Measurements from ENCODE around the gene SLC46A3. TPM values are rescaled to one million over a fixed set of nuclear protein-coding genes. Genes with fewer than 3 reads are reported as not detected.

Gene SLC46A3
- total and polyA plus RNA-seq, 8 donors = 1.2 to 14.5 (median 1.7) TPM

DNA sequence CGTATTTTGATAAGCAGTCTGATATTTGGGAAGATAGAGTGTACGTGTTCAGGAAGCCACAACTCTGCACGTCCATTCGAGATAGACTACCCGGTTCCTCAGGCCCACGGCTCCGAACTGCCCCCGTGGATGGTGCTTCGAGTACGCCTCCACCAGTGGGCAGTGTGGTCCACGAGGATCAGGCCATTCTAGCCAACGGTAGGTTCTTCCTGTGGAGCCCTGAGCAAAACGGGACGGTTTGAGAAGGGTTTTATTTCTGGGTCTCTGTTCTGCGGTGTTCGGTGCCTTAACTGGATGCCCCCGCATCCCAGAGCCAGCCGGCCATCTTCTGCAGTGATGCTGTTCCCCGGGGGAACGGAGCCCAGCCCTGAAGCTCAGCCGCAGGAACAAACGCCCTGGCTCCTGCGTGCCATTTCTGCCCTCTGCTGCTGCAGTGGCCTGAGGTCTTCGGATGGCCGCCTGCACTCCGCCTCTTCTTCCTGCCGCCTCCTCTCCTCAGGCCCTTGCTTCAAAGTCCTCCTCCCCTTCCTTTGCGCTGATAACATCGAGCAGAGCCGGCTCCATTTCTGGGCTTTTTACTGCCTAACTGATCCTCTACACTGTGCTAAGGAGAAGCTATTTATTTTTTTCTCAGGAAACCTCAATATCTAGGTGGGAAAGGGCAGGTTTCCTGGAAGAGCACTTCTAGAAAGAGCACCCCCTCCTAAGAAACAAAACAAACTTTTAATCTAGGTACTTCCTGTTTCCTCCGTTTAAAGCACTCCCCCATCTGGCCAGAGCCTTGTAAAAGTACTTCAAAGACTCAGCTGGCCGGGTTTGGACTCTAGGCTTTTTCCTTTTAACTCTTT is 36.2 kb upstream of the SLC46A3 start:
- intact Hi-C loops (cut with DNase I) = no loop called here
- peak overlapping the region in 1 of 2 donors; percentile 26 for H3K4me3 ChIP-seq
- peak in 1 of 4 donors; percentile 8 for DNase-seq
- H3K36me3 ChIP-seq = no peaks in the 10 kb centered on the region
- peaks cover 6 to 20% of the 10 kb centered on the region in 2 donors for H3K4me1 ChIP-seq
- TF ChIP-seq CTCF (IDR thresholded peaks at IDR 0.05) = peak in 1 of 2 donors; percentile 5
- ATAC-seq = peak; percentile 78
- peak overlapping the region; percentile 71 to 81 for H3K27ac ChIP-seq
- peaks cover 0 to 19% of the 10 kb centered on the region in 2 donors for H3K9me3 ChIP-seq
- no peaks in the 10 kb centered on the region for H3K27me3 ChIP-seq

GRCh38 chr13:28753946-28754345 is 35.2 kb upstream of the SLC46A3 start:
- intact Hi-C loops (cut with DNase I) = no loop called here
- Histone ChIP-seq H3K9me3 (peaks cover 0 to 10% of the 10 kb centered on the region in 2 donors), H3K27ac (peak overlapping the region; percentile 30 to 34), H3K4me1 (peaks cover 6 to 20% of the 10 kb centered on the region in 2 donors), H3K4me3 (no peak overlapping the region), H3K27me3 (no peaks in the 10 kb centered on the region), H3K36me3 (no peaks in the 10 kb centered on the region)
- TF ChIP-seq CTCF (IDR thresholded peaks at IDR 0.05) = no peak
- no peak for DNase-seq
- ATAC-seq = no peak

DNA sequence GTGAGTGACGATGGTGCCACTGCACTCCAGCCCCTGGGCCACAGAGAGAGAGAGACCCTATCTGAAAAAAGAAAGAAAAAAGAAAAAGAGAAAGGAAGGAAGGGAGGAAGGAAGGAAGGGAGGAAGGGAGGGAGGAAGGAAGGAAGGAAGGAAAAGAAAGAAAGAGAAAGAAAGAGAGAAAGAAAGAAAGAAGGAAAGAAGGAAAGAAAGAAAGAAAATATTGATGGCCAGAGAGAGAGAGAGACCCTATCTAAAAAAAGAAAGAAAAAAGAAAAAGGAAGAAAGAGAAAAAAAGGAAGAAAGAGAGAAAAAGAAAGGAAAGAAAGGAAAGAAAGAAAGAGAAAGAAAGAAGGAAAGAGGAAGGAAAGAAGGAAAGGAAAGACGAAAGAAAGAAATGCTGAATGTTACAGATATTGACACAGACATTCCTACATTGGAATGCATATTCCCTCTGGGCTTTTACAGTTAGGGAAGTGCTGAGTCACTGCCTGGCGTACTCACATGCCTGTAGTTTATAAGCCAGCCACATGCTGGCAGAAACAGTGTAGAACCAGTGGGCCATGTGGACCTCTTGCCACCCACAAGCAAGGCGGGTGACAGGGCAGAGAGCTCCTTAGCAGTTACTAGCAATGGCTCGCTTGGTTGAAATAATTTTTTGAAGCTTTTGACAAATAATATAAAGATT is 34.6 kb upstream of the SLC46A3 start:
- H3K4me3 ChIP-seq = no peak overlapping the region
- H3K4me1 ChIP-seq = peaks cover 6 to 20% of the 10 kb centered on the region in 2 donors
- peak in 1 of 2 donors; percentile 15 for TF ChIP-seq CTCF (IDR thresholded peaks at IDR 0.05)
- H3K27me3 ChIP-seq = no peaks in the 10 kb centered on the region
- intact Hi-C loops (cut with DNase I) = no loop called here
- no peaks in the 10 kb centered on the region for H3K36me3 ChIP-seq
- peak overlapping the region; percentile 30 to 34 for H3K27ac ChIP-seq
- peaks cover 0 to 4% of the 10 kb centered on the region in 2 donors for H3K9me3 ChIP-seq
- DNase-seq (peak in 2 of 4 donors; percentile 35 to 71), ATAC-seq (peak; percentile 92)

GRCh38 chr13:28751175-28751960 is 32.6 kb upstream of the SLC46A3 start:
- peaks cover 6 to 20% of the 10 kb centered on the region in 2 donors for H3K4me1 ChIP-seq
- no peaks in the 10 kb centered on the region for H3K36me3 ChIP-seq
- TF ChIP-seq CTCF (IDR thresholded peaks at IDR 0.05) = no peak
- H3K4me3 ChIP-seq = no peak overlapping the region
- ATAC-seq (no peak), DNase-seq (no peak)
- no peaks in the 10 kb centered on the region for H3K9me3 ChIP-seq
- H3K27ac ChIP-seq = no peak overlapping the region
- intact Hi-C loops (cut with DNase I) = no loop called here
- no peaks in the 10 kb centered on the region for H3K27me3 ChIP-seq
